HepG2 (cell line): ENCODE measurements around the gene KLF9. TPM values are rescaled to one million over a fixed set of nuclear protein-coding genes. Genes with fewer than 3 reads are reported as not detected.

Source experiments
- CENPBD1 ChIP-seq: sonication (generic); formaldehyde crosslinking; IDR thresholded peaks from 2 replicates; pipeline ENCODE4 v1.8.0; 2022; ENCODE audit warnings: missing genetic modification reagents, low read depth, mild to moderate bottlenecking, borderline replicate concordance
- CREB1 ChIP-seq, 2 experiments: fragments of 450-650 bp in 1 of 2; IDR thresholded peaks; 2 replicates each; pipeline ENCODE4 v1.6.1; 2016 to 2017; ENCODE audit warnings: control low read depth in 1 of 2, mild to moderate bottlenecking in 1 of 2, missing compliant biosample characterization in 1 of 2, missing genetic modification characterization in 1 of 2
- ISX ChIP-seq: sonication (generic); formaldehyde crosslinking; conservative IDR thresholded peaks from 2 replicates; pipeline ENCODE4 v1.5.0; 2020; ENCODE audit warnings: missing genetic modification reagents
- NAIF1 ChIP-seq: sonication (generic); formaldehyde crosslinking; IDR thresholded peaks from 2 replicates; pipeline ENCODE4 v1.5.0; 2020; ENCODE audit warnings: mild to moderate bottlenecking, missing genetic modification reagents, borderline replicate concordance
- SIN3B ChIP-seq: fragments of 150-350 bp; IDR thresholded peaks from 2 replicates; pipeline ENCODE4 v1.6.1; 2014; ENCODE audit warnings: low read length
- SOX5 ChIP-seq: IDR thresholded peaks from 2 replicates; pipeline ENCODE4 v1.6.1; 2016; ENCODE audit warnings: borderline replicate concordance
- ZFY ChIP-seq: sonication (generic); formaldehyde crosslinking; IDR thresholded peaks from 2 replicates; pipeline ENCODE4 v1.4.0; 2020; ENCODE audit warnings: missing genetic modification reagents
- ZNF292 ChIP-seq: sonication (generic); formaldehyde crosslinking; IDR thresholded peaks from 2 replicates; pipeline ENCODE4 v1.8.1; 2022; ENCODE audit warnings: mild to moderate bottlenecking, low read depth, missing genetic modification reagents, borderline replicate concordance
- ZNF451 ChIP-seq: sonication (generic); formaldehyde crosslinking; IDR thresholded peaks from 2 replicates; pipeline ENCODE4 v1.5.0; 2020; ENCODE audit warnings: mild to moderate bottlenecking, missing genetic modification reagents
- ZNF746 ChIP-seq: sonication (generic); formaldehyde crosslinking; IDR thresholded peaks from 2 replicates; pipeline ENCODE4 v1.8.0; 2022; ENCODE audit warnings: mild to moderate bottlenecking, missing genetic modification reagents
- ZSCAN29 ChIP-seq: sonication (generic); formaldehyde crosslinking; conservative IDR thresholded peaks from 2 replicates; pipeline ENCODE4 v1.4.0; 2020; ENCODE audit warnings: mild to moderate bottlenecking, missing genetic modification reagents
- polyA plus RNA-seq, 8 experiments: library from polyadenylated mRNA; depleted of rRNA in 3 of 8; stranded (reverse) in 7 of 8; unstranded in 1 of 8; fragments of >200 nt; fragmentation: Illumina TruSeq in 4 of 8; extraction: Trizol in 4 of 8; gene quantifications; 2 replicates each; pipeline versions ENCODE4 v1.2.1 to v1.2.3, GENCODE V29; 2011 to 2016; ENCODE audit warnings: low read depth in 4 of 8, missing spikeins in 1 of 8, mixed read lengths in 1 of 8; ENCODE audit not compliant: insufficient read depth in 1 of 8
- total RNA-seq, 5 experiments: library from RNA; depleted of rRNA; stranded (reverse); fragments of >200 nt; fragmentation: Illumina TruSeq; extraction: Trizol; gene quantifications; 2 replicates each; pipeline ENCODE4 v1.2.3, GENCODE V29; 2016; ENCODE audit warnings: low read depth in 1 of 5
- TF ChIP-seq, protein P1 (sequence below): sonication (generic); formaldehyde crosslinking; IDR thresholded peaks from 2 replicates; pipeline ENCODE4 v1.9.0; 2021; ENCODE audit warnings: missing genetic modification reagents, borderline replicate concordance
- TF ChIP-seq, protein P2 (sequence below): sonication (generic); formaldehyde crosslinking; IDR thresholded peaks from 2 replicates; pipeline ENCODE4 v1.4.0; 2020; ENCODE audit warnings: missing genetic modification reagents
- TF ChIP-seq, protein P3 (sequence below): sonication (generic); formaldehyde crosslinking; IDR thresholded peaks from 2 replicates; pipeline ENCODE4 v1.5.1; 2020; ENCODE audit warnings: mild to moderate bottlenecking, missing genetic modification reagents, moderate library complexity
- TF ChIP-seq, protein P4 (sequence below): sonication (generic); formaldehyde crosslinking; IDR thresholded peaks from 2 replicates; pipeline ENCODE4 v1.8.0; 2022; ENCODE audit warnings: mild to moderate bottlenecking, missing genetic modification reagents

KLF9 gene
- total and polyA plus RNA-seq, 2 of the 13 experiments (the other 11 are each of a cell fraction or from before 2014, with no cell fraction given): 5.7 to 7.2 TPM

- TF ChIP-seq ZFY (peak; percentile 44; the same call in 1 of the 2 replicates), SIN3B (no peak), ZNF746 (peak; percentile 76; the same call in 1 of the 2 replicates), CREB1 (IDR thresholded peaks at IDR 0.05) (no peak), CREB1 (CRISPR knock-in tag; IDR thresholded peaks at IDR 0.05) (no peak), SOX5 (CRISPR knock-in tag) (peak; percentile 74; the same call in 1 of the 2 replicates), NAIF1 (CRISPR knock-in tag) (no peak), ZSCAN29 (no peak), ZNF292 (CRISPR knock-in tag) (peak; percentile 14; the same call in 1 of the 2 replicates), ISX (no peak), CENPBD1 (CRISPR knock-in tag) (no peak), ZNF451 (no peak)
- TF ChIP-seq, protein P1, sequence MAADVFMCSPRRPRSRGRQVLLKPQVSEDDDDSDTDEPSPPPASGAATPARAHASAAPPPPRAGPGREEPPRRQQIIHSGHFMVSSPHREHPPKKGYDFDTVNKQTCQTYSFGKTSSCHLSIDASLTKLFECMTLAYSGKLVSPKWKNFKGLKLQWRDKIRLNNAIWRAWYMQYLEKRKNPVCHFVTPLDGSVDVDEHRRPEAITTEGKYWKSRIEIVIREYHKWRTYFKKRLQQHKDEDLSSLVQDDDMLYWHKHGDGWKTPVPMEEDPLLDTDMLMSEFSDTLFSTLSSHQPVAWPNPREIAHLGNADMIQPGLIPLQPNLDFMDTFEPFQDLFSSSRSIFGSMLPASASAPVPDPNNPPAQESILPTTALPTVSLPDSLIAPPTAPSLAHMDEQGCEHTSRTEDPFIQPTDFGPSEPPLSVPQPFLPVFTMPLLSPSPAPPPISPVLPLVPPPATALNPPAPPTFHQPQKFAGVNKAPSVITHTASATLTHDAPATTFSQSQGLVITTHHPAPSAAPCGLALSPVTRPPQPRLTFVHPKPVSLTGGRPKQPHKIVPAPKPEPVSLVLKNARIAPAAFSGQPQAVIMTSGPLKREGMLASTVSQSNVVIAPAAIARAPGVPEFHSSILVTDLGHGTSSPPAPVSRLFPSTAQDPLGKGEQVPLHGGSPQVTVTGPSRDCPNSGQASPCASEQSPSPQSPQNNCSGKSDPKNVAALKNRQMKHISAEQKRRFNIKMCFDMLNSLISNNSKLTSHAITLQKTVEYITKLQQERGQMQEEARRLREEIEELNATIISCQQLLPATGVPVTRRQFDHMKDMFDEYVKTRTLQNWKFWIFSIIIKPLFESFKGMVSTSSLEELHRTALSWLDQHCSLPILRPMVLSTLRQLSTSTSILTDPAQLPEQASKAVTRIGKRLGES (CRISPR knock-in tag): no peak
- TF ChIP-seq, protein P2, sequence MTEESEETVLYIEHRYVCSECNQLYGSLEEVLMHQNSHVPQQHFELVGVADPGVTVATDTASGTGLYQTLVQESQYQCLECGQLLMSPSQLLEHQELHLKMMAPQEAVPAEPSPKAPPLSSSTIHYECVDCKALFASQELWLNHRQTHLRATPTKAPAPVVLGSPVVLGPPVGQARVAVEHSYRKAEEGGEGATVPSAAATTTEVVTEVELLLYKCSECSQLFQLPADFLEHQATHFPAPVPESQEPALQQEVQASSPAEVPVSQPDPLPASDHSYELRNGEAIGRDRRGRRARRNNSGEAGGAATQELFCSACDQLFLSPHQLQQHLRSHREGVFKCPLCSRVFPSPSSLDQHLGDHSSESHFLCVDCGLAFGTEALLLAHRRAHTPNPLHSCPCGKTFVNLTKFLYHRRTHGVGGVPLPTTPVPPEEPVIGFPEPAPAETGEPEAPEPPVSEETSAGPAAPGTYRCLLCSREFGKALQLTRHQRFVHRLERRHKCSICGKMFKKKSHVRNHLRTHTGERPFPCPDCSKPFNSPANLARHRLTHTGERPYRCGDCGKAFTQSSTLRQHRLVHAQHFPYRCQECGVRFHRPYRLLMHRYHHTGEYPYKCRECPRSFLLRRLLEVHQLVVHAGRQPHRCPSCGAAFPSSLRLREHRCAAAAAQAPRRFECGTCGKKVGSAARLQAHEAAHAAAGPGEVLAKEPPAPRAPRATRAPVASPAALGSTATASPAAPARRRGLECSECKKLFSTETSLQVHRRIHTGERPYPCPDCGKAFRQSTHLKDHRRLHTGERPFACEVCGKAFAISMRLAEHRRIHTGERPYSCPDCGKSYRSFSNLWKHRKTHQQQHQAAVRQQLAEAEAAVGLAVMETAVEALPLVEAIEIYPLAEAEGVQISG: no peak; the same call in none of the 2 replicates
- TF ChIP-seq, protein P3, sequence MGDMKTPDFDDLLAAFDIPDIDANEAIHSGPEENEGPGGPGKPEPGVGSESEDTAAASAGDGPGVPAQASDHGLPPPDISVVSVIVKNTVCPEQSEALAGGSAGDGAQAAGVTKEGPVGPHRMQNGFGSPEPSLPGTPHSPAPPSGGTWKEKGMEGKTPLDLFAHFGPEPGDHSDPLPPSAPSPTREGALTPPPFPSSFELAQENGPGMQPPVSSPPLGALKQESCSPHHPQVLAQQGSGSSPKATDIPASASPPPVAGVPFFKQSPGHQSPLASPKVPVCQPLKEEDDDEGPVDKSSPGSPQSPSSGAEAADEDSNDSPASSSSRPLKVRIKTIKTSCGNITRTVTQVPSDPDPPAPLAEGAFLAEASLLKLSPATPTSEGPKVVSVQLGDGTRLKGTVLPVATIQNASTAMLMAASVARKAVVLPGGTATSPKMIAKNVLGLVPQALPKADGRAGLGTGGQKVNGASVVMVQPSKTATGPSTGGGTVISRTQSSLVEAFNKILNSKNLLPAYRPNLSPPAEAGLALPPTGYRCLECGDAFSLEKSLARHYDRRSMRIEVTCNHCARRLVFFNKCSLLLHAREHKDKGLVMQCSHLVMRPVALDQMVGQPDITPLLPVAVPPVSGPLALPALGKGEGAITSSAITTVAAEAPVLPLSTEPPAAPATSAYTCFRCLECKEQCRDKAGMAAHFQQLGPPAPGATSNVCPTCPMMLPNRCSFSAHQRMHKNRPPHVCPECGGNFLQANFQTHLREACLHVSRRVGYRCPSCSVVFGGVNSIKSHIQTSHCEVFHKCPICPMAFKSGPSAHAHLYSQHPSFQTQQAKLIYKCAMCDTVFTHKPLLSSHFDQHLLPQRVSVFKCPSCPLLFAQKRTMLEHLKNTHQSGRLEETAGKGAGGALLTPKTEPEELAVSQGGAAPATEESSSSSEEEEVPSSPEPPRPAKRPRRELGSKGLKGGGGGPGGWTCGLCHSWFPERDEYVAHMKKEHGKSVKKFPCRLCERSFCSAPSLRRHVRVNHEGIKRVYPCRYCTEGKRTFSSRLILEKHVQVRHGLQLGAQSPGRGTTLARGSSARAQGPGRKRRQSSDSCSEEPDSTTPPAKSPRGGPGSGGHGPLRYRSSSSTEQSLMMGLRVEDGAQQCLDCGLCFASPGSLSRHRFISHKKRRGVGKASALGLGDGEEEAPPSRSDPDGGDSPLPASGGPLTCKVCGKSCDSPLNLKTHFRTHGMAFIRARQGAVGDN (CRISPR knock-in tag): peak; percentile 69
- TF ChIP-seq, protein P4, sequence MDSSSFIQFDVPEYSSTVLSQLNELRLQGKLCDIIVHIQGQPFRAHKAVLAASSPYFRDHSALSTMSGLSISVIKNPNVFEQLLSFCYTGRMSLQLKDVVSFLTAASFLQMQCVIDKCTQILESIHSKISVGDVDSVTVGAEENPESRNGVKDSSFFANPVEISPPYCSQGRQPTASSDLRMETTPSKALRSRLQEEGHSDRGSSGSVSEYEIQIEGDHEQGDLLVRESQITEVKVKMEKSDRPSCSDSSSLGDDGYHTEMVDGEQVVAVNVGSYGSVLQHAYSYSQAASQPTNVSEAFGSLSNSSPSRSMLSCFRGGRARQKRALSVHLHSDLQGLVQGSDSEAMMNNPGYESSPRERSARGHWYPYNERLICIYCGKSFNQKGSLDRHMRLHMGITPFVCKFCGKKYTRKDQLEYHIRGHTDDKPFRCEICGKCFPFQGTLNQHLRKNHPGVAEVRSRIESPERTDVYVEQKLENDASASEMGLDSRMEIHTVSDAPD (CRISPR knock-in tag): no peak
Measured at GRCh38 chr9:70420441-70421271, 6.2 kb upstream of the KLF9 start (continued).
